DOHH2 (cell line): ENCODE results near the gene TKT.

ENCODE experiments used
- H3F3A ChIP-seq: fragments of 200-600 bp; sonication (generic), shearing (Covaris generic); 2 replicates; pipeline ENCODE4 v1.6.0; 2016; ENCODE audit warnings: antibody characterized with exemption, mild to moderate bottlenecking; ENCODE audit not compliant: control insufficient read depth, insufficient read depth
- H3K27ac ChIP-seq: fragments of 200-600 bp; sonication (generic); 2 replicates; pipeline ENCODE4 v1.5.1; 2014; ENCODE audit warnings: low read depth, mild to moderate bottlenecking, low read length, moderate library complexity
- H3K27me3 ChIP-seq: fragments of 200-600 bp; sonication (generic); 2 replicates; pipeline ENCODE4 v1.6.1; 2014; ENCODE audit warnings: mild to moderate bottlenecking, low read length, mixed read lengths; ENCODE audit not compliant: control insufficient read depth
- H3K36me3 ChIP-seq: fragments of 200-600 bp; sonication (generic); 2 replicates; pipeline ENCODE4 v1.6.1; 2014; ENCODE audit warnings: mild to moderate bottlenecking, low read length, moderate library complexity, mixed read lengths; ENCODE audit not compliant: control insufficient read depth
- H3K4me1 ChIP-seq: fragments of 200-600 bp; sonication (generic); 2 replicates; pipeline ENCODE4 v1.6.1; 2014; ENCODE audit warnings: mild to moderate bottlenecking, low read length, mixed read lengths; ENCODE audit not compliant: control insufficient read depth
- H3K4me2 ChIP-seq: fragments of 200-600 bp; sonication (generic); 2 replicates; pipeline ENCODE4 v1.6.0; 2014; ENCODE audit warnings: mild to moderate bottlenecking, low read length, moderate library complexity
- H3K4me3 ChIP-seq: fragments of 200-600 bp; sonication (generic); 2 replicates; pipeline ENCODE4 v1.5.1; 2014; ENCODE audit warnings: mild to moderate bottlenecking, low read length, mixed read lengths
- H3K79me2 ChIP-seq: fragments of 200-600 bp; sonication (generic); 2 replicates; pipeline ENCODE4 v1.6.1; 2014; ENCODE audit warnings: mild to moderate bottlenecking, low read length, mixed read lengths; ENCODE audit not compliant: control insufficient read depth
- H3K9me2 ChIP-seq: fragments of 200-600 bp; sonication (generic); replicated peaks from 2 replicates; pipeline ENCODE4 v1.6.1; 2014; ENCODE audit warnings: mild to moderate bottlenecking, low read length, mixed read lengths; ENCODE audit not compliant: control insufficient read depth
- H3K9me3 ChIP-seq: fragments of 200-600 bp; sonication (generic); 2 replicates; pipeline ENCODE4 v1.6.1; 2014; ENCODE audit warnings: antibody characterized with exemption, low read length, mixed read lengths; ENCODE audit not compliant: control insufficient read depth, insufficient read depth
- H4K20me1 ChIP-seq: fragments of 200-600 bp; sonication (generic); 2 replicates; pipeline ENCODE4 v1.6.0; 2014; ENCODE audit warnings: low read depth, mild to moderate bottlenecking, antibody characterized with exemption, low read length, moderate library complexity; ENCODE audit not compliant: control insufficient read depth, insufficient read depth
- CTCF ChIP-seq: fragments of 200-600 bp; sonication (generic); IDR thresholded peaks from one replicate; pipeline ENCODE4 v1.5.1; 2014; ENCODE audit warnings: antibody characterized with exemption, mild to moderate bottlenecking, low read depth, low read length; ENCODE audit not compliant: poor library complexity, severe bottlenecking
- EZH2phosphoT487 ChIP-seq: fragments of 200-600 bp; sonication (generic); IDR thresholded peaks from 2 replicates; pipeline ENCODE4 v1.6.1; 2017; ENCODE audit warnings: borderline replicate concordance, mild to moderate bottlenecking, antibody characterized with exemption, low read length, moderate library complexity, mixed read lengths

The TKT gene

GRCh38 chr3:53236112-53236841 lies 19.5 kb downstream of the TKT start:
- 0 out of 2 replicates have a peak, but pooled peaks cover 7% of the 10 kb centered on the region for H3F3A ChIP-seq
- H3K79me2 ChIP-seq = peaks cover 18% of the 10 kb centered on the region
- no peaks in the 10 kb centered on the region for H3K9me2 ChIP-seq
- no peak overlapping the region for H3K27ac ChIP-seq
- H3K4me2 ChIP-seq = no peak overlapping the region
- H3K27me3 ChIP-seq = no peaks in the 10 kb centered on the region
- peaks cover 93% of the 10 kb centered on the region for H3K36me3 ChIP-seq
- H3K4me1 ChIP-seq = no peaks in the 10 kb centered on the region
- peaks cover 3% of the 10 kb centered on the region; the same call in 1 of the 2 replicates for H4K20me1 ChIP-seq
- H3K4me3 ChIP-seq = no peak overlapping the region
- no peak for TF ChIP-seq CTCF
- no peaks in the 10 kb centered on the region for H3K9me3 ChIP-seq

- H3K4me1 ChIP-seq = no peaks in the 10 kb centered on the region
- no peak overlapping the region for H3K4me2 ChIP-seq
- no peaks in the 10 kb centered on the region for H3K27me3 ChIP-seq
- H4K20me1 ChIP-seq = 0 out of 2 replicates have a peak, but pooled peaks cover 3% of the 10 kb centered on the region
- TF ChIP-seq EZH2phosphoT487 (no peak), CTCF (no peak)
- peaks cover 93% of the 10 kb centered on the region for H3K36me3 ChIP-seq
- H3K79me2 ChIP-seq = peaks cover 10% of the 10 kb centered on the region
- H3K27ac ChIP-seq = no peak overlapping the region
- no peaks in the 10 kb centered on the region for H3K9me2 ChIP-seq
- H3F3A ChIP-seq = 0 out of 2 replicates have a peak, but pooled peaks cover 8% of the 10 kb centered on the region
- H3K4me3 ChIP-seq = no peak overlapping the region
- no peaks in the 10 kb centered on the region for H3K9me3 ChIP-seq
Measured at GRCh38 chr3:53235545-53235944, 20.3 kb downstream of the TKT start.

- Histone ChIP-seq H3K9me3 (no peaks in the 10 kb centered on the region), H3F3A (0 out of 2 replicates have a peak, but pooled peaks cover 9% of the 10 kb centered on the region), H3K79me2 (peaks cover 4% of the 10 kb centered on the region), H3K27ac (no peak overlapping the region), H3K9me2 (no peaks in the 10 kb centered on the region), H3K4me2 (no peak overlapping the region), H4K20me1 (0 out of 2 replicates have a peak, but pooled peaks cover 3% of the 10 kb centered on the region), H3K4me1 (no peaks in the 10 kb centered on the region), H3K27me3 (no peaks in the 10 kb centered on the region), H3K4me3 (no peak overlapping the region), H3K36me3 (peaks cover 93% of the 10 kb centered on the region)
- TF ChIP-seq EZH2phosphoT487 (no peak), CTCF (no peak)
Measured at GRCh38 chr3:53234841-53235232, 21.0 kb downstream of the TKT start.
